Measurements from ENCODE around the gene MYCL. TPM values are rescaled to one million over a fixed set of nuclear protein-coding genes. Genes with fewer than 3 reads are reported as not detected.

The MYCL gene, protein sequence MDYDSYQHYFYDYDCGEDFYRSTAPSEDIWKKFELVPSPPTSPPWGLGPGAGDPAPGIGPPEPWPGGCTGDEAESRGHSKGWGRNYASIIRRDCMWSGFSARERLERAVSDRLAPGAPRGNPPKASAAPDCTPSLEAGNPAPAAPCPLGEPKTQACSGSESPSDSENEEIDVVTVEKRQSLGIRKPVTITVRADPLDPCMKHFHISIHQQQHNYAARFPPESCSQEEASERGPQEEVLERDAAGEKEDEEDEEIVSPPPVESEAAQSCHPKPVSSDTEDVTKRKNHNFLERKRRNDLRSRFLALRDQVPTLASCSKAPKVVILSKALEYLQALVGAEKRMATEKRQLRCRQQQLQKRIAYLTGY
- 0.16 TPM for polyA plus RNA-seq

DNA sequence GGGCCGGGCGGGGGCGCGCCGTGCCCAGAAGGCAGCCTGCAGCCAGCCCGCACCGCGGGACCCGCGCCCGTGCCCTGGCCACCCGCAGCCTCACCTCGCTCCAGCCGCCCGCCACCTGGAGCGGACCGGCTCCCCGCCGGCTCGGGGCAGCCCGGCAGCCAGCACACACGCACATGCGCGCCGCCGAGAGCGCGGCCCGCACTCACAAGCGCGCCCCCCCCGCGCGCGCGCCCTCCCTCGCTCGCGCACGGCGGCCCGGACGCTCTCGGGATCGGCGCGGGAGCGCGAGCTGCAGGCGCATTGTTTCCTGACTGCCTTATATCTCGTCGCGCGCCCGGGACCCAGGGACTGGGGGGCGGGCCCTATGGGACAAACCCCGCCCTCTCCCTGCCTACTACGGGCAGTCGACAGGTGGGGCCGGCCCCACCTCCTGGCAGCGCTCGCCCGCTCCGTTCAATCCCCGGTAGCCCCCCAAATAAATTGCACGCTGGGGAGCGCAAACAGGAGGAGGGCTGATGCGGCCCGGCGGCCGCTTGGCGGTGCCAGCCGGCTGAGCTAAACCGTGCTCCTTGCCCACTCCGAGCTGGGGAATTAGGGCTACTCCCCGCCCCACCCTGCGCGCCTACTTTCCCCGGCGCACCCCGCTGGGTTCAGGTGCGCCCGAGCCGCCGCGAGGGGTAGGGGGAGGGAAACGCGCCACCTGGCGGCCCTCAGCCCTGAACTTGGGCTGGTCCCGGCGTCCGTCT, at the start of gene MYCL:
Gene MYCL (minus strand): TSS at position 204 of the 746 bp plus-strand sequence. CDS start 483 bp downstream, outside the sequence.
- H3K27ac Mint-ChIP-seq: peak within 1 kb of the TSS in 1 of 3 donors; percentile 50
- H3K27me3 Mint-ChIP-seq: peaks cover 32% of the 10 kb centered on the region
- peaks cover 6 to 10% (median 9%) of the 10 kb centered on the region in 3 donors for H3K4me1 Mint-ChIP-seq
- peak within 1 kb of the TSS; percentile 81 to 93 (median 90) for H3K4me3 Mint-ChIP-seq
- H3K36me3 Mint-ChIP-seq: peaks cover under 1% of the 10 kb centered on the region
- H3K9me3 Mint-ChIP-seq: peaks cover 0 to 3% (median 0%) of the 10 kb centered on the region in 3 donors

- Mint-ChIP-seq H3K36me3 (no peaks in the 10 kb centered on the region), H3K4me1 (peaks cover 16% of the 10 kb centered on the region in 3 donors), H3K4me3 (no peak overlapping the region), H3K27me3 (no peaks in the 10 kb centered on the region), H3K27ac (no peak overlapping the region), H3K9me3 (no peaks in the 10 kb centered on the region)
Measured at GRCh38 chr1:39949891-39950290, 48.2 kb upstream of the MYCL start.

DNA sequence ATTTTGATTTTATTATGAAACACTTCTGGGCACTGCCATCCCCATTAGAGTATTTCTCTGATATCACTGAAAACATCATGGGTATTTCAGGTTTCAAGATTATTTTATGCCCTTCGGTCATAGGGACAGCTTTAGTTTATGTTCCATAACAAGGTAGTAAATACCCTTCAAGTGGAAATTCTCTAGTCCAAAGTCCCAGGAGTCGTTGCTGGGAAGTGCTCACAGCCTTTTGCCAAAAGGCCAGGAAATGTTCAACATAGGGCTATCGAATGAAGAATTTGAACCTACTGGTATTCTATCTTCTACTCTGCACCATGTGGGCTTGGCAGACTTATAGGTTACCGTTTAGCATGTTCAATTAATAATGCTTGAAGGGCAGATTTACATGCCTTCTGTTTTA, 45.5 kb upstream of the MYCL start:
- Mint-ChIP-seq H3K27ac (no peak overlapping the region), H3K9me3 (no peaks in the 10 kb centered on the region), H3K4me1 (peaks cover 14 to 16% (median 15%) of the 10 kb centered on the region in 3 donors), H3K36me3 (no peaks in the 10 kb centered on the region), H3K27me3 (no peaks in the 10 kb centered on the region), H3K4me3 (peak overlapping the region in 1 of 4 donors; percentile 13)

DNA sequence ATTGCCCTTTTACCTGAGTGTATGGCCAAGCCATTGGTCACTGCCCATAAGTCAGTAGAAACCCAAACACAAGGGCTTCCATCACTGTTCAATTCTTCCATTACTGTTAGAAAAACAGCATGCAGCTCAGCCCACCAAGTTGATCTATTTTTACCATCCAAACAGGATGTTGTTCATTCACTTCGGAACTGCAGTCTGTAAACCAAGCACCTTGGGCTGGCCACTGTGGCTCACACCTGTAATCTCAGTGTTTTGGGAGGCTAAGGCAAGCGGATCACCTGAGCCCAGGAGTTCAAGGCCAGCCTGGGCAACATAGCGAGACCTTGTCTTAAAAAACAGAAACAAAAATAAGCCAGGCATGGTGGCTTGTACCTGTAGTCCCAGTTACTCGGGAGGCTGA, 44.5 kb upstream of the MYCL start:
- Mint-ChIP-seq H3K4me1 (peaks cover 14 to 18% (median 15%) of the 10 kb centered on the region in 3 donors), H3K4me3 (peak overlapping the region in 2 of 4 donors; percentile 35 to 74), H3K9me3 (no peaks in the 10 kb centered on the region), H3K27ac (no peak overlapping the region), H3K36me3 (no peaks in the 10 kb centered on the region), H3K27me3 (no peaks in the 10 kb centered on the region)

GRCh38 chr1:39944410-39945112, 42.8 kb upstream of the MYCL start:
- Mint-ChIP-seq H3K4me3 (no peak overlapping the region), H3K4me1 (peaks cover 14 to 21% (median 15%) of the 10 kb centered on the region in 3 donors), H3K36me3 (no peaks in the 10 kb centered on the region), H3K9me3 (no peaks in the 10 kb centered on the region), H3K27ac (no peak overlapping the region), H3K27me3 (no peaks in the 10 kb centered on the region)

GRCh38 chr1:39943471-39944290, 42.0 kb upstream of the MYCL start:
- H3K36me3 Mint-ChIP-seq: no peaks in the 10 kb centered on the region
- no peak overlapping the region for H3K27ac Mint-ChIP-seq
- no peaks in the 10 kb centered on the region for H3K27me3 Mint-ChIP-seq
- no peaks in the 10 kb centered on the region for H3K9me3 Mint-ChIP-seq
- H3K4me3 Mint-ChIP-seq: peak overlapping the region in 1 of 4 donors; percentile 58
- peaks cover 14 to 21% (median 15%) of the 10 kb centered on the region in 3 donors for H3K4me1 Mint-ChIP-seq

GRCh38 chr1:39940980-39941871, 39.5 kb upstream of the MYCL start:
- Mint-ChIP-seq H3K27me3 (no peaks in the 10 kb centered on the region), H3K9me3 (no peaks in the 10 kb centered on the region), H3K4me3 (peak overlapping the region in 1 of 4 donors; percentile 15), H3K36me3 (no peaks in the 10 kb centered on the region), H3K4me1 (peaks cover 11 to 13% (median 11%) of the 10 kb centered on the region in 3 donors), H3K27ac (no peak overlapping the region)

- Mint-ChIP-seq H3K4me3 (no peak overlapping the region), H3K9me3 (no peaks in the 10 kb centered on the region), H3K36me3 (no peaks in the 10 kb centered on the region), H3K27me3 (no peaks in the 10 kb centered on the region), H3K27ac (no peak overlapping the region), H3K4me1 (peaks cover 4 to 6% (median 5%) of the 10 kb centered on the region in 3 donors)
Measured at GRCh38 chr1:39940253-39940652, 38.5 kb upstream of the MYCL start.

GRCh38 chr1:39938856-39939255, 37.1 kb upstream of the MYCL start:
- Mint-ChIP-seq H3K9me3 (no peaks in the 10 kb centered on the region), H3K27ac (no peak overlapping the region), H3K4me3 (no peak overlapping the region), H3K27me3 (no peaks in the 10 kb centered on the region), H3K36me3 (no peaks in the 10 kb centered on the region), H3K4me1 (peaks cover 2 to 6% (median 5%) of the 10 kb centered on the region in 3 donors)

DNA sequence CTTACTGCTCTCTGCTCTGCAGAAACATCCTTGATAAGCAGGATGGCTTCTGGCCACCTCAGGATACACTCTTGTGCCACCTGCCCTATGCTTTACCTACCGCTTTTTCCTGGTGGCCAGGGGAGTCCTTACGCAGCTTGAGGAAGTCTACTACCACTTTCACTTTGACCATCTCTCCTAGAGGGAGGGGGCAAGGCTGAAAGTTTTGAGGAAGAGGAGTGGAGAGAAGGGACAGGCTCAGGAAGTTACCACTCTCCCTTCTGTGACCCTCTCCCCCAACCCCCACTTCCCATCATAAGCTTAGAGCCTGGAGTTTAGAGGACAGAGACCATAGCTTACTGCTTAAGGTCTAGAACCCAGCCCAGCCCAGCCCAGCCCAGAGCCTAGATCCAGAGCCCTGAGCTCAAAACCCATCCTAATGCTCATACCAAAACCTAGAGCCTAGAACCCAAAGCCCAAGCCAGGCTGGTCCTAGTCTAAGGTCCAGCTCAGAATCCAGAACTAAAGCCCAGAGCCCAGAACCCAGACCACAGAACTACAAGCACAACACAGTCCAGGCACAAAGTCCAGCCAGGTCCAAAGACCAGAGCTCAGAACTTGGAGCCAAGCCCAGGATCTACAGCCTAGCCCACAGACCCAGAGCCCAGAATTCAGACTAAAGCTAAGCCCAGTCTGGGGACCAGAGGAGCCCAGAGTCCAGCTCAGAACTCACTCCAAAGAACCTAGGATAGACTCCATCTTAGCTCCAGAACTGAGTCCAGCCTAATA, 35.2 kb upstream of the MYCL start:
- no peak overlapping the region for H3K4me3 Mint-ChIP-seq
- no peaks in the 10 kb centered on the region for H3K9me3 Mint-ChIP-seq
- H3K4me1 Mint-ChIP-seq: peaks cover 0 to 6% (median 2%) of the 10 kb centered on the region in 3 donors
- no peaks in the 10 kb centered on the region for H3K27me3 Mint-ChIP-seq
- peak overlapping the region in 2 of 3 donors; percentile 14 to 39 for H3K27ac Mint-ChIP-seq
- no peaks in the 10 kb centered on the region for H3K36me3 Mint-ChIP-seq

DNA sequence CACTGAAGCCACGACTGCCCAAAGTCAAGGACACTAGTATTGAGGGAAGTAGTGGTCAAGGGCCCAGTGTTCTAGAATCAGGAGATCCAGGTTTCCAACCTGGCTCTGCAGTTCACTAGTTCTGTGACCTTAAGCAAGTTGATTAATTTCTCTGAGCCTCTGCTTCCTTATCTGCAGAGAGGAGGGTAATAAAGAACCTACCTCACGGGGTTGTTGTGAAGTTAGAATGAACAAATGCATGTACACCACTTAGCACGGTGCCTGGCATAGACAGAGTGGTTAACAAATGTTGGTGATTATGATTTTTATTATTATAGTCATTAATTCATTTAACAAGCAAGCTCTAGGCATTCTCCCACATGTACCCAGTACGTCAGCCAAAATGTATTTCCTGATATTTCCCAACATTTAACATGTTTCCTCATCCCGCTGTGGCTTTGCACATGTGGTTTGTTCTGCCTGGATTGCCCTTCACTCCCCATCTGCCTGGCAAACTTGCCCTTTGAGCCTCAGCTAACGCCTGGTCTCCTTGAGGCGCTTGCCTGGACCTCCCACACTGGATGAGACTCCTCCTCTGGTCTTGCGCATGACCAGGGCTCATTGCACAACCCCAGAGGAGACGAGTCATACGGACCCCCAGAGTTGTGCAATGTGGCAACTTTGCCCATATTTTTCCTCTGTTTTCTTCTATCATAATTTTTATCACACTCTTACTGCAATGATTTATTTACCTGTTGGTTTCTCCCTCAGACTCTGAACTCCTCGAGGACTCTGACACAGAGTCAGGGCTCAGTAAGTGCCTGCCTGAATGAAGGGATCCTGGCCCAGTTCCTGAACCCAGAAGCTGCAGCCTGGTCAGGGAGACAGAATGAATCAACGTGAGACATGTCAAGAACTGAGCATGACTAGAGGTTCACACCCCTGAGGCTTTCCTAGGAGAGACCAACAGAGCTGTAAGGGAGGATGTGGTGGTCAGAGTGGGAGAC, 32.5 kb upstream of the MYCL start:
- Mint-ChIP-seq H3K9me3 (peaks cover 0 to 3% (median 0%) of the 10 kb centered on the region in 3 donors), H3K36me3 (no peaks in the 10 kb centered on the region), H3K4me1 (peaks cover 0 to 5% (median 1%) of the 10 kb centered on the region in 3 donors), H3K27ac (peak overlapping the region in 1 of 3 donors; percentile 70), H3K4me3 (no peak overlapping the region), H3K27me3 (no peaks in the 10 kb centered on the region)

Measured in IgD-negative memory B cell (primary cell).